ENCODE data around the gene REP15.

- TF ChIP-seq RORB (CRISPR knock-in tag; IDR thresholded peaks at IDR 0.05) = no peak
- no peak for TF ChIP-seq ZNF263 (CRISPR knock-in tag; IDR thresholded peaks at IDR 0.05; ENCODE audit: low read depth)
- no peak for TF ChIP-seq ATF1 (CRISPR knock-in tag; IDR thresholded peaks at IDR 0.05)
- TF ChIP-seq CTCF (IDR thresholded peaks at IDR 0.05) = no peak
- TF ChIP-seq, protein P1, sequence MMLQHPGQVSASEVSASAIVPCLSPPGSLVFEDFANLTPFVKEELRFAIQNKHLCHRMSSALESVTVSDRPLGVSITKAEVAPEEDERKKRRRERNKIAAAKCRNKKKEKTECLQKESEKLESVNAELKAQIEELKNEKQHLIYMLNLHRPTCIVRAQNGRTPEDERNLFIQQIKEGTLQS (CRISPR knock-in tag; conservative IDR thresholded peaks at IDR 0.05) = no peak
- TF ChIP-seq, protein P2, sequence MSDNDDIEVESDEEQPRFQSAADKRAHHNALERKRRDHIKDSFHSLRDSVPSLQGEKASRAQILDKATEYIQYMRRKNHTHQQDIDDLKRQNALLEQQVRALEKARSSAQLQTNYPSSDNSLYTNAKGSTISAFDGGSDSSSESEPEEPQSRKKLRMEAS (CRISPR knock-in tag; IDR thresholded peaks at IDR 0.05) = no peak
- no peak for TF ChIP-seq NR1H2 (CRISPR knock-in tag; IDR thresholded peaks at IDR 0.05)
- no peak for TF ChIP-seq ZNF423 (CRISPR knock-in tag; IDR thresholded peaks at IDR 0.05)
- TF ChIP-seq, protein P3, sequence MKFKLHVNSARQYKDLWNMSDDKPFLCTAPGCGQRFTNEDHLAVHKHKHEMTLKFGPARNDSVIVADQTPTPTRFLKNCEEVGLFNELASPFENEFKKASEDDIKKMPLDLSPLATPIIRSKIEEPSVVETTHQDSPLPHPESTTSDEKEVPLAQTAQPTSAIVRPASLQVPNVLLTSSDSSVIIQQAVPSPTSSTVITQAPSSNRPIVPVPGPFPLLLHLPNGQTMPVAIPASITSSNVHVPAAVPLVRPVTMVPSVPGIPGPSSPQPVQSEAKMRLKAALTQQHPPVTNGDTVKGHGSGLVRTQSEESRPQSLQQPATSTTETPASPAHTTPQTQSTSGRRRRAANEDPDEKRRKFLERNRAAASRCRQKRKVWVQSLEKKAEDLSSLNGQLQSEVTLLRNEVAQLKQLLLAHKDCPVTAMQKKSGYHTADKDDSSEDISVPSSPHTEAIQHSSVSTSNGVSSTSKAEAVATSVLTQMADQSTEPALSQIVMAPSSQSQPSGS (CRISPR knock-in tag; IDR thresholded peaks at IDR 0.05; ENCODE audit: borderline replicate concordance, low read depth) = no peak
Observed at GRCh38 chr12:27650011-27650410, 46.2 kb upstream of the REP15 start.

All from WTC11 (cell line).